Esophagus muscularis mucosa (tissue), 4 donors: Measurements from ENCODE around the gene COL27A1.

Source experiments
- CTCF ChIP-seq, 3 experiments: fragments of 200-600 bp in 2 of 3; fragments of 450-650 bp in 1 of 3; sonication (generic) in 2 of 3; IDR thresholded peaks; one replicate each; pipeline ENCODE4 v1.5.1; 2017 to 2019; ENCODE audit warnings: antibody characterized with exemption in 3 of 3, mild to moderate bottlenecking in 2 of 3, moderate library complexity in 1 of 3
- EP300 ChIP-seq: sonication (generic); formaldehyde crosslinking; IDR thresholded peaks from one replicate; pipeline ENCODE4 v1.6.1; 2017; ENCODE audit warnings: antibody characterized with exemption
- POLR2A ChIP-seq: fragments of 450-650 bp; IDR thresholded peaks from one replicate; pipeline ENCODE4 v1.6.1; 2017; ENCODE audit warnings: antibody characterized with exemption, moderate library complexity, mild to moderate bottlenecking, low read depth

DNA sequence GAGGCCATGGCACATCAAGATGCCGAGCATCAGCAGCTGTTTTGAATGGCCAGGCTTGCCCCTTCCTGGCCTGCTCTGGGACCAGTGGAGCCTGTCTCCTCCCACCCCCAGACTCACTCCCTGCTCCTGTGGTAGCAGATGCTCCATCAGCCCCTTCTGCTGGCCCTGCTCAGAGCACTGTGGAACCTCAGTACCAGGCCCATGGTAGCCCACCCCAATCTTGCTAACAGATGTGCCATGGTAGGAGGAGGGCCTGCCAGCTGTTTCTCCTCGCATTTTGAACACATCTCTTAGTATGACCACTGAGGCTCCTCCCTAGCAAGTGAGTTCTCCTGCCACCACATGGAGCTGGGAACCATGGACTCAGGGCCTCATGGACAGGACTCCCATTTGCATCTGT lies 29.5 kb downstream of the COL27A1 start:
- TF ChIP-seq CTCF (IDR thresholded peaks at IDR 0.05) (no peak), POLR2A (no peak), EP300 (no peak)
